ENCODE measurements around the gene ELOB.

- no peak for TF ChIP-seq CTCF (IDR thresholded peaks at IDR 0.05)
- no peak for TF ChIP-seq EZH2phosphoT487 (IDR thresholded peaks at IDR 0.05; ENCODE audit: borderline replicate concordance, low read depth)
- no peak for TF ChIP-seq RCOR1 (IDR thresholded peaks at IDR 0.05; ENCODE audit: low read length)
- no peak for TF ChIP-seq GATA2 (CRISPR knock-in tag; IDR thresholded peaks at IDR 0.05)
- no peak for TF ChIP-seq POLR2AphosphoS5 (IDR thresholded peaks at IDR 0.05; ENCODE audit: low read depth, low read length)
- TF ChIP-seq JUND (IDR thresholded peaks at IDR 0.05) = no peak
These were observed 9.8 kb downstream of the ELOB start for GRCh38 chr16:2767140-2767731.

All from SK-N-SH (cell line).